Measurements from ENCODE around the gene WDFY2. TPM values are rescaled to one million over a fixed set of nuclear protein-coding genes. Genes with fewer than 3 reads are reported as not detected.
A peak's percentile ranks its signal among the peaks of the same experiment; 100 is the strongest.

WDFY2 gene, protein sequence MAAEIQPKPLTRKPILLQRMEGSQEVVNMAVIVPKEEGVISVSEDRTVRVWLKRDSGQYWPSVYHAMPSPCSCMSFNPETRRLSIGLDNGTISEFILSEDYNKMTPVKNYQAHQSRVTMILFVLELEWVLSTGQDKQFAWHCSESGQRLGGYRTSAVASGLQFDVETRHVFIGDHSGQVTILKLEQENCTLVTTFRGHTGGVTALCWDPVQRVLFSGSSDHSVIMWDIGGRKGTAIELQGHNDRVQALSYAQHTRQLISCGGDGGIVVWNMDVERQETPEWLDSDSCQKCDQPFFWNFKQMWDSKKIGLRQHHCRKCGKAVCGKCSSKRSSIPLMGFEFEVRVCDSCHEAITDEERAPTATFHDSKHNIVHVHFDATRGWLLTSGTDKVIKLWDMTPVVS
- 3.9 to 5.7 TPM (median 4.0 TPM) in 3 replicates for total RNA-seq
- long read RNA-seq, full-length matches to known transcripts = 6 of 10 reads
- long read RNA-seq, partial matches to known transcripts = 1 of 10 reads
- long read RNA-seq, other reads (novel, unspliced or antisense) = 3 of 10 reads

DNA sequence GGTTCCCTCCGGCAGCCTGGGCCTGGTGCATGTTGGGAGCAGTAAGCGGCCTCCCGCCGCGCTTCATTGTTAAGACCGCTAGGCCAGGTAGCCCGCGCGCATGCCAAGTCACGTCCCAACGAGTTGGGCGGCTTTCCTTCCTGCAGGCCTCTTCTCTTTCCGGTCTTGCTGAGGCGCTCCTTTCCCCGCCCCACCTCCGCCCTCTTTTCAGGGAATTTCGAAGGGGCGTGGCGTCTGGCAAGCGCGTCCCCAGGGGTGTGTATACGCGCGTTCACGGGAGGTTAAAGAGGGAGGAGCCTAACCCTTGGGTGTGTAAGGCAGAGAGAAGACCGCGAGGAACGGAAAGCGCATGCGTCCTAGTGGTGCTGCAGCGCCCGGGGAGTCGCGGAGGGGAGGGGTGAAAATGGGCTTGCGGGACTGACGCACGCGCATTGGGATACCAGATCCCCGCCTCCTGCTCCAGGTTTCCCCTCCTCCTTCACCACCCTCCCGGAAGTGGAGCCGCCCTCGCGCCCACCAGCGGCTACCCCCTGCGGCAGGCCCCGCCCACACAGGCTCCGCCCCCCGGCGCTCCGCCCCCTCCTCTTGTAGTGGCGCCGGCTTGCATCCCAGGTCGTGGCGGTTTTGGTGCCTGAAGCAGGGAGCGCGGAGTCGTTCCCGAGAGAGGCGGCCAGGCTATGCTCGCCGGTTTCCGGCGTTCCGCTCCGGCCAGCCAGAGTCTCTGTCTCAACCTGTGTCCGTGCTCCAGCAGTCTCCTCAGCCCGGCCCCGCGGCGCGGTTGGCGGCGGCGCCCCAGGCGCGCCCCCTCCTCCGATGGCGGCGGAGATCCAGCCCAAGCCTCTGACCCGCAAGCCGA is at the start of gene WDFY2:
WDFY2 (plus strand) TSS at position 588 of the 856 bp plus-strand sequence; CDS start at position 814, 226 bp downstream.
- H3K4me1 Mint-ChIP-seq (ENCODE audit: low read depth) = peaks cover 22% of the 10 kb centered on the region
- H3K27me3 Mint-ChIP-seq (ENCODE audit: low read depth) = no peaks in the 10 kb centered on the region
- peak within 1 kb of the TSS; percentile 95 for H3K27ac Mint-ChIP-seq (ENCODE audit: unreplicated experiment)
- no peaks in the 10 kb centered on the region for H3K36me3 Mint-ChIP-seq (ENCODE audit: low read depth)
- H3K4me3 Mint-ChIP-seq (ENCODE audit: unreplicated experiment) = peak within 1 kb of the TSS; percentile 87
- TF ChIP-seq, protein P1, sequence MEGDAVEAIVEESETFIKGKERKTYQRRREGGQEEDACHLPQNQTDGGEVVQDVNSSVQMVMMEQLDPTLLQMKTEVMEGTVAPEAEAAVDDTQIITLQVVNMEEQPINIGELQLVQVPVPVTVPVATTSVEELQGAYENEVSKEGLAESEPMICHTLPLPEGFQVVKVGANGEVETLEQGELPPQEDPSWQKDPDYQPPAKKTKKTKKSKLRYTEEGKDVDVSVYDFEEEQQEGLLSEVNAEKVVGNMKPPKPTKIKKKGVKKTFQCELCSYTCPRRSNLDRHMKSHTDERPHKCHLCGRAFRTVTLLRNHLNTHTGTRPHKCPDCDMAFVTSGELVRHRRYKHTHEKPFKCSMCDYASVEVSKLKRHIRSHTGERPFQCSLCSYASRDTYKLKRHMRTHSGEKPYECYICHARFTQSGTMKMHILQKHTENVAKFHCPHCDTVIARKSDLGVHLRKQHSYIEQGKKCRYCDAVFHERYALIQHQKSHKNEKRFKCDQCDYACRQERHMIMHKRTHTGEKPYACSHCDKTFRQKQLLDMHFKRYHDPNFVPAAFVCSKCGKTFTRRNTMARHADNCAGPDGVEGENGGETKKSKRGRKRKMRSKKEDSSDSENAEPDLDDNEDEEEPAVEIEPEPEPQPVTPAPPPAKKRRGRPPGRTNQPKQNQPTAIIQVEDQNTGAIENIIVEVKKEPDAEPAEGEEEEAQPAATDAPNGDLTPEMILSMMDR (IDR thresholded peaks at IDR 0.05) = no peak
- H3K9me3 Mint-ChIP-seq (ENCODE audit: low read depth) = no peaks in the 10 kb centered on the region
- peak; percentile 100 for DNase-seq (ENCODE audit: low spot score)

GRCh38 chr13:51538591-51539179 is 45.6 kb upstream of the WDFY2 start:
- no peak overlapping the region for H3K27ac Mint-ChIP-seq (ENCODE audit: unreplicated experiment)

GRCh38 chr13:51539887-51540286 is 44.4 kb upstream of the WDFY2 start:
- H3K4me1 Mint-ChIP-seq (ENCODE audit: low read depth) = peaks cover 4% of the 10 kb centered on the region
- no peak overlapping the region for H3K27ac Mint-ChIP-seq (ENCODE audit: unreplicated experiment)
- no peak for DNase-seq (ENCODE audit: low spot score)
- H3K4me3 Mint-ChIP-seq (ENCODE audit: unreplicated experiment) = no peak overlapping the region
- TF ChIP-seq, protein P1 (IDR thresholded peaks at IDR 0.05) = no peak
- peaks cover 2% of the 10 kb centered on the region for H3K27me3 Mint-ChIP-seq (ENCODE audit: low read depth)
- H3K9me3 Mint-ChIP-seq (ENCODE audit: low read depth) = peaks cover 2% of the 10 kb centered on the region
- H3K36me3 Mint-ChIP-seq (ENCODE audit: low read depth) = no peaks in the 10 kb centered on the region

More at GRCh38 chr13:51538591-51539179, 45.6 kb upstream of the WDFY2 start:
- Mint-ChIP-seq H3K9me3 (ENCODE audit: low read depth) (peaks cover 2% of the 10 kb centered on the region), H3K27me3 (ENCODE audit: low read depth) (peaks cover 2% of the 10 kb centered on the region), H3K4me1 (ENCODE audit: low read depth) (peaks cover 14% of the 10 kb centered on the region), H3K4me3 (ENCODE audit: unreplicated experiment) (no peak overlapping the region), H3K36me3 (ENCODE audit: low read depth) (no peaks in the 10 kb centered on the region)
- no peak for DNase-seq (ENCODE audit: low spot score)
- TF ChIP-seq, protein P1 (IDR thresholded peaks at IDR 0.05) = no peak

DNA sequence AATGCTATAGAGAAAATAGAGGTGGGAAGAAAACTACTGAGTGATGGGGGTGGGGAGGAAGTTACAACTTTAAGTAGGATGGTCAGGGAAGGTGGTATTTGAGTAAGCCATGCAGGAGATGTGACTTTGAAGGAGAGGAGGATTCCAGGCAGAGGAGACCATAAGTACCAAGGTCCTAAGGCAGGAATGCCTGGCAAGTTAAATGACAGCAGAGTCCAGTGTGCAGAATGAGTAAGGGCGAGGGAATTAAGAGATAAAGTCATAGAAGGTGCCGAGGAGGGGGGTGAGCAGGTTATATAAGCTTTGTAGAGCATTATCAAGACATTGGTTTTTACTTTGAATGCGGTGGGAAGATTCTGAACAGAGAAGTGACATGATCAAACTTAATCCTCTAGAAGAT is 43.2 kb upstream of the WDFY2 start:
- Mint-ChIP-seq H3K27ac (ENCODE audit: unreplicated experiment) (no peak overlapping the region), H3K4me3 (ENCODE audit: unreplicated experiment) (no peak overlapping the region)

More for the DNA sequence above, 43.2 kb upstream of the WDFY2 start:
- Mint-ChIP-seq H3K9me3 (ENCODE audit: low read depth) (peaks cover 2% of the 10 kb centered on the region), H3K4me1 (ENCODE audit: low read depth) (peaks cover 4% of the 10 kb centered on the region), H3K36me3 (ENCODE audit: low read depth) (no peaks in the 10 kb centered on the region), H3K27me3 (ENCODE audit: low read depth) (peaks cover 2% of the 10 kb centered on the region)
- DNase-seq (ENCODE audit: low spot score) = no peak
- TF ChIP-seq, protein P1 (IDR thresholded peaks at IDR 0.05) = no peak

Measured in chondrocyte (in vitro differentiated cells).